ENCODE results near the gene HAGHL.
"Not testable (repeated sequence)": the region's sequence is repeated elsewhere in the genome, so short reads cannot be mapped to it uniquely, and the experiment has no call there.

The HAGHL gene

DNA sequence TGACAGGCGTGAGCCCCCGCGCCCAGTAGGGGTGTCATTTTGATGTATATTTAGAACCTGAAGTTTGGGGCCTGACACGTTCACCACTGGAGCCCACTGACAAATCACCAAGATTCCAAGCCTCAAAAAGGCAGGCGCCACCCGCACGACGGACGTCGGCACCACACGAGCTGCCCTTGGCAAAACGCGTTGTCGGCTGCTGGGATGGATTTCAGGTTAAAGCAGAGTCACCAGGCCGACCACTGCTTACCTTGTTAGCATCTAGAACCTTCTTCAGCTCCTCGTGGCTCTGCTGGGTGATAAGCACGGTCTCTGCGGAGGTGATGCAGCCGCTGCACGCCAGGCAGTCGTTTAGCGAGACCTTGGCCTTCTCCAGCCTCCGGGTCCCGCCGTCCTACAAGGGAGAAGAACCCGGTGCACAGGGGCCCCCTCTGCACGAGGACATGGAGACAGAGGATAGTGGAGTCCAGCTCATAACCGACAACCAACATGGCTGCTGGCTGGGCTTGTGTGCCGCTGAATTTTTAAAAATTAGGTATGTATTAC is 10.1 kb downstream of the HAGHL start:
- DNase-seq, result no peak

DNA sequence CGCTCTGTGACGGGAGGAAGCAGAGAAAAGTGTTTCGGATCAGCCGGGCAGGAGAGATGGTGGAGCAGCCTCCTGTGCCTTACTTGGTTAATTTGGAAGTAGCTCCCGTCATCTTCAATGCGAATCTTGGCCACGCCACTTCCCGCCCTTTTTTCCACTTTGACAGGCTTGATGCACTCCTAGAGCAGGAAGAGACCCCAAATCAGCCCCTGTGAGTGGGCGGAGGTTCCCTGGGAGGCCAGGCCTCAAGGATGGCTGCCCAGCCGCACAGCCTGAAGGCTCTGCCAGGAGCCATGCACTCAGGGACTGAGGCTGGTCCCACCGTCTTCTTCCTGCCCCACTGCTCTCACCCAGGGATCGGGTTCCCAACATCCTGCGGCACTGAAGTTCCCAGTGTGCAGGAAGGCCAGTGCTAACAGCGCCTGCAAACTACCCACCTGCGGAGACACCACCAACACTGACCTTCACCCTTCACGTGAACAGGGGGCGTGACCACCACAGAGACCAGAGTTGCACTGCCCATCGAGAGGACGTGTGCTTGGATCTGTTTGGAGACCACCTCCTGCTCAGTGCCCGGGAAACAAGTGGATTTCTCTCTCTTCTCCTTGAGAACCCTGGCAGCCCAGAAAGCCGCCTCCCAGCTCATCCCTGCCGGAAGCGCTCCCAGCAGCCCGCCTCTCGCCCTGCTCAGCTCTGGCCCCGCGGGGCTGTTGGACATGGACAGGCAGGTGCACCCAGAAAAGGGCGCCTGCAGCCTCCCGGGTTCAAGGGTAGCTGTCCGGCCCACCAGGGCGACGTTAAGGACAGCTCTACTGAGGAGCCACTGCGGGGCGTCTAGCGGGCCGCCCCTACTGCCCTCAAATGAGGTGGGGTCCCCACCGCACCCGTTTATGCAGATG is 12.9 kb downstream of the HAGHL start:
- DNase-seq, result no peak

DNA sequence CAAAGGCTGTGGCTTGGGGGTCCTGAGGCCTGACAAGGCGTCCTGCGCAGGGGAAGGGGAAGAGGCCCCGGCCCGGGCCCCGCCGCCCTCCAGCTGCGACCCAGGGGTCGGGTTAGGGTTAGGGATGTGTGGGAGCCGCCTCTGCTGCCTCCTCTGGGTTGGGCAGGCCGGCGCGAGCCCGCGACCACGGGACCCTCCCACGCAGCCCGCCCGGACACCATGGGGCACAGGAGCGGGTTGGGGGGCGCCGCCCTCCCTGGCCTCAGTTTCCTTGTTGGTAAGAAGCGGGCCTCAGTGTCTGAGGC is 13.5 kb downstream of the HAGHL start:
- no peak for DNase-seq

DNA sequence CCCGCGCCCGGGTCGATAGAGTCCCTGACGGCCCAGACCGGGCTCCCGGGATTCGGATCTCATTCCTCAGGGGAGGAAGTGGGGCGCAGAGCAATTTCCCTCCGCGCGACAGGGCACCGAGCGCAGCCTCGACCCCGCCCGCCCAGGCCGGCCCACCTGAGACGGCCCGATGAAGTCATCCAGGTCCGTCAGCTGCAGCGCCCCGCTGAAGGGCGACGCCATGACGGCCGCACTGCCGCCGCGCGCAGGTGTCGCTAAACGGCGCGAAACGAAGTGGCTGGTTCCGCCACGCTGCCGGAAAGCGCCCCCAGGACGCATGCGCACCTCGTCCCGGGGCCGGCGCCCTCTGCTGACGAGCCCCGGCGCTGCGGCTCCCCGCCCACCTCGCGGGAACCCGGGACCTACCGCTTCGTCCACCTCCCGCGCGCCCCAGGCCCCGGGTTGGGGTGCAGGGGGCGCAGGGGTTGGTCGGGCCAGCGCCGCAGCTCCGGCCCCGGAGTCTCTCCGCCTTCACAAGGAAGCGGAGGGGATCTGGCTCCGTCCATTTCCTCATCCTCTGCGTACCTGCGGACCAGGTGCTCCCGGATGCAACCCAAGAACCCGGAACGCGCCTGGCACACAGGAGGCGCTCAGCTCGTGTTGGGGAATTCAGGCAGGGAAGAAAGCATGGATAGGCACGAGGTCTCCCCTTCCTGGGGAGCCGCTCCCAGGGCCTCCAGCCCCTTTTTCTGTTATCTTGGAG is 14.0 kb downstream of the HAGHL start, which contains the start of gene CIAO3:
TSS of gene CIAO3 (minus strand) at position 234 of the 742 bp plus-strand sequence. CDS start at position 222, 12 bp downstream.
- peak; percentile 65 to 86 for DNase-seq

- no peak for DNase-seq
Measured at GRCh38 chr16:741986-742629, 15.2 kb downstream of the HAGHL start.

DNA sequence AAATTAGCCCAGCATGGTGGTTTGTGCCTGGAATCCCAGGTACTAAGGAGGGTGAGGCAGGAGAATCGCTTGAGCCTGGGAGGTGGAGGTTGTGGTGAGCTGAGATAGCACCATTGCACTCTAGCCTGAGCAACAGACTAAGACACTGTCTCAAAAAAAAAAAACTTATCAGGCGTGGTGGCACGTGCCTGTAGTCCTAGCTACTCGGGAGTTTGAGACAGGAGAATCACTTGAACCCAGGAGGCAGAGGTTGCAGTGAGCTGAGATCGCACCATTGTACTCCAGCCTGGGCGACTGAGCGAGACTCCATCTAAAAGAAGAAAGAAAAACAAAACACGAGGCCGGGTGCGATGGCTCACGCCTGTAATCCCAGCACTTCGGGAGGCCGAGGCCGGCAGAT is 16.0 kb downstream of the HAGHL start:
- DNase-seq, result not testable (repeated sequence)

DNA sequence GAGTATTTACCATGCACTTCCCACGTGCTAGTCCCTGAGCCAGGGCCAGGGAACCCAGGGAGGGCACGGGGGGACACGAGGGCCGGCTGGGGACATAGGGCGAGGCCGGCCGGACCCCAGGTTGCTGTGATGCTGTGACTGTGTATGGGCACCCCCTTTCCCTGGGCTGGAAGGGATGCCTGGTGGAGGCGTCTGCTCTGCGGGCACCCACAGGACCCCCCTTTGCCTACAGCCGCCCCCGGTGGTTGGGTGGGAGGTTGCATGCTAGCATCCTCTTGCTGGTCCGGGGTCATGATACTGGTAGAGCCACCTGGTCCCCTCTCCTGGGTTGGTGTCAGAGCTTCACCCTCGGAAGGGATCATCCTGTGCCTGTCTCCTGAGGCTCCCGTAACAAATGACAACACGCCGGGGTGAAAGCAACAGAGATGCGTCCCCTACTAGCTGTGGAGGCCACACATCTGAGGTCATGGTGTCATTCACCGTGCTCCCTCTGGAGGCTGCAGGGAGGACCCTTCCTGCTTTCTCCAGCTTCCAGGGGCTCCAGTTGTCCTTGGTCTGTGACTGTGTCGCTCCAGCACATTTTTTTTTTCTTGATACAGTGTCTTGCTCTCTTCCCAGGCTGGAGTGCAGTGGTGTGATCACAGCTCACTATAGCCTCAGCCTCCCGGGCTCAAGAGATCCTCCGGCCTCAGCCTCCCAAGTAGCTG is 17.0 kb downstream of the HAGHL start:
- DNase-seq, result no peak

- peak in 1 of 2 experiments; percentile 38 for DNase-seq
Measured at GRCh38 chr16:745739-746138, 18.8 kb downstream of the HAGHL start.

GRCh38 chr16:746637-747036 is 19.7 kb downstream of the HAGHL start:
- no peak for DNase-seq

- no peak for DNase-seq
Measured at GRCh38 chr16:747978-748746, 21.3 kb downstream of the HAGHL start.

DNA sequence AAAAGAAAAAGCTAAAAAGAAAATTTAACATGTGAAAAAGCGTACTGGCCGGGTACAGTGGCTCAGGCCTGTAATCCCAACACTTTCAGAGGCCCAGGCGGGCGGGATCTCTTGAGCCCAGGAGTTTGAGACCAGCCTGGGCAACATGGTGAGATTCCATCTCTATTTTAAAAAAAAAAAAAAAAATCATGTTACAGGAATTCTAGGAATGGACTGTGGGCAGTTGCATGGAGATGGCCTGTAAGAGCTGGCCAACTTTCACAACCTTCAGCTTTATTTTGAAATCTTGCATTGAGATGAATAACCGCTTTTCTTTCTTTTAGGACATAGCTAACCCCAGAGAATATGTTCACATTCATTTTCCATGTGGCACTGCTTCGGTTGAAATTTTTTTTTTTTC is 22.1 kb downstream of the HAGHL start:
- DNase-seq, result no peak

DNA sequence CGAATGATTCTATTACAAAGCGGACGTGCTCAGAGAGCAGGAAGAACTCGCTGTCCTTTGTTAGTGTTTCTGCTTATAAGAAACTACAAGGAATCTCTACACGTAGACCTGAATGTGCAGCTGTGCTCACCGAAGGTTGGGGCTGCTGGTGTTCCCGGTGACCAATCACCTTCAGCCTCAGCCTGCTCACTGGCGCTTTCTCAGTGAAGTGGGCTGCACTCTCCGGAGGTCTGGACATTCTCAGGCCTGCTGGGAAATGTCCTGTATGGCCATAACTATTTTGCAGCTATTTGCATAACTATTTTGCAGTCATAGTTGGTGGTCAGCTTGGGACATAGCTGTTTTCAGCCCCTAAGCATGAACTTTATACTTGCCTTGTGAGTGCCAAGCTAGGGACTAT is 23.6 kb downstream of the HAGHL start:
- DNase-seq, result no peak

DNA sequence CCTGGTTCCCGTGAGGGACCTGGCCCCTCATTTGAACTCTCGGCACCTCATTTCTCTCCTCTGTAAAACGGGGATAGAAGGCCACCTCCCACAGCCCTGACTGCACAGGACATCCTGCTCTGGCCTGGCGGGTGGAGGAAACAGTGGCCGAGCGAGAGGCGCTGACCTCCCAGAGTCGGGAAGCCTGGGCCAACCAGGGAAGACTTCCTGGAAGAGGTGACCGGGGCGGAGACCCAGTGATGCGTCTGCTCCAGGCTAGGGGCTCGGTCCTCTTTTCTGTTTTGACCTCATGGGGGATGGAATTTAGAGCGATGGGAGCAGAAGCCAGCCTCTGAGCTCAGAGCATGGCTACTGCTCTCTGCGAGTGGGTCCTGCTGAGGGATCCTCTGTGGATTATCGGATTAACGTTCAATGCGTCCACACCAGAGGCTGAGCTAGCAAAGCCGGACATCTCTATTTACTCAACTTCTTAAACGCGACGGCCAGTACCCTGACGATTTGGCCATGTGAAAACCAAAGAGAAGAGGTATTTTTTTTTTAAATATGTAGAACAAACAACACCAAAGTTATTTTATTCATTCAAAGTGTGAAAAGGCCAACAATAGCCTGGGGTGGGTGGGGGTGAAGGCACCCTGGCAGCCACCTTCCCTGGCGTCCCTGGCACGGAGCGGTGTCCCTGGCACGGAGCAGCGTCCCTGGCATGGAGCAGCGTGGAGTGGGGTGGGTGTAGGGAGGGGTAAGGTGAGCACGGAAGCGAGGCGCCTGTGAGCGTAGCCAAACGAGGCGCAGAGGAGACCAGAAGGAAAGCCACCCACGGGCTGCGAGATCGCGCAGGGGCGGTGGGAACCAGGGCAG is 24.5 kb downstream of the HAGHL start:
- DNase-seq, result peak in 1 of 2 experiments; percentile 43

GRCh38 chr16:752007-752312 is 25.1 kb downstream of the HAGHL start:
- DNase-seq, result no peak

- not testable (repeated sequence) for DNase-seq
Measured at GRCh38 chr16:754121-754607, 27.3 kb downstream of the HAGHL start.

DNA sequence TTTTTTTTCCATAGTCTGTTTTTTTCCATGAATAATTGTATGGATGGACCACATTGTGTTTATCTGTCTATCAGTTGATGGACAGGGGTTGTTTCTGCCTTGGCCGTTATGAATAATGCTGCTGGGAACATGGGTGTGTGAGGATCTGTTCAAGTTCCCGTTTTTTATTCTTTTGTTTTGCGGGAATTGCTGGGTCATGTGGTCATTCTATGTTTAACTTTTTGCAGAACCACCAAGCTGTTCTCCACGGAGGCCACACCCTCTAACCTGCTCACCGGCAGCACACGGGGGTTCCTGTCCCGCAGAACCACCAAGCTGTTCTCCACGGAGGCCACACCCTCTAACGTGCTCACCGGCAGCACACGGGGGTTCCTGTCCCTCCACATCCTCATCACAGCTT is 27.8 kb downstream of the HAGHL start:
- DNase-seq, result no peak

GRCh38 chr16:756428-756827 is 29.5 kb downstream of the HAGHL start:
- no peak for DNase-seq

GRCh38 chr16:759110-759910 is 32.4 kb downstream of the HAGHL start:
- peak in 1 of 2 experiments; percentile 47 for DNase-seq

DNA sequence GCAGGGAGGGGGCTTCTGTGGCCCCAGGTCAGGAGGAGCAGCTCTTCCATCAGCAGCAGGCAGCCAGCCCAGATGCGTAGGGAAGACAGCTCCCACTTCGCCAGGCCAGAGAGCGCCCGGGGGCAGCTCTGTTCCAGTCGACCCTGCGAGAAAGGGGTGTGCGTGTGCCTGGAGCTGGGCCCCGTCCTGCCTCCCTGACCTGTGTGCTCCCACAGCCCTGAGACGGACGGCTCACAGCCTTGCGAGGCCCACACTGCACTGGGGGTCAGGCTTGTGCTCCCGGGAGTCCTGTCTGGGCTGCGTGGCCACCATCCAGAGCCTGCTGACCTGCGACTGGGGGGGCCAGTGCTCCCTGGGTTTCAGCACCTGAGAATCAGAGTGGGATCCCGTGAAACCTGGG is 33.2 kb downstream of the HAGHL start:
- no peak for DNase-seq
